ENCODE measurements around the gene NDUFA6.
A peak's percentile ranks its signal among the peaks of the same experiment; 100 is the strongest.

The NDUFA6 gene

GRCh38 chr22:42069801-42070516, 20.6 kb downstream of the NDUFA6 start:
- DNase-seq = peak; percentile 26 to 57

GRCh38 chr22:42068291-42068690, 22.3 kb downstream of the NDUFA6 start:
- no peak for DNase-seq

GRCh38 chr22:42067671-42068251, 22.8 kb downstream of the NDUFA6 start:
- DNase-seq = no peak

- no peak for DNase-seq
Measured at GRCh38 chr22:42066937-42067336, 23.6 kb downstream of the NDUFA6 start.

GRCh38 chr22:42066126-42066761, 24.3 kb downstream of the NDUFA6 start:
- no peak for DNase-seq

- DNase-seq = no peak
Measured at GRCh38 chr22:42065438-42066125, 25.0 kb downstream of the NDUFA6 start.

GRCh38 chr22:42064629-42065028, 25.9 kb downstream of the NDUFA6 start:
- DNase-seq = no peak

GRCh38 chr22:42062506-42063170, 27.9 kb downstream of the NDUFA6 start:
- DNase-seq = no peak

- no peak for DNase-seq
Measured at GRCh38 chr22:42061041-42061440, 29.5 kb downstream of the NDUFA6 start.

- no peak for DNase-seq
Measured at GRCh38 chr22:42060489-42060888, 30.1 kb downstream of the NDUFA6 start.

GRCh38 chr22:42056757-42057511, 33.6 kb downstream of the NDUFA6 start:
- no peak for DNase-seq

GRCh38 chr22:42052765-42053164, 37.8 kb downstream of the NDUFA6 start:
- no peak for DNase-seq

GRCh38 chr22:42050641-42051180, 39.9 kb downstream of the NDUFA6 start:
- DNase-seq = no peak

GRCh38 chr22:42041784-42042183, 48.8 kb downstream of the NDUFA6 start:
- DNase-seq = no peak

- DNase-seq = no peak
Measured at GRCh38 chr22:42039271-42039670, 51.3 kb downstream of the NDUFA6 start.
